Measurements from ENCODE around the gene WDR6.
A peak's percentile ranks its signal among the peaks of the same experiment; 100 is the strongest.

The WDR6 gene

DNA sequence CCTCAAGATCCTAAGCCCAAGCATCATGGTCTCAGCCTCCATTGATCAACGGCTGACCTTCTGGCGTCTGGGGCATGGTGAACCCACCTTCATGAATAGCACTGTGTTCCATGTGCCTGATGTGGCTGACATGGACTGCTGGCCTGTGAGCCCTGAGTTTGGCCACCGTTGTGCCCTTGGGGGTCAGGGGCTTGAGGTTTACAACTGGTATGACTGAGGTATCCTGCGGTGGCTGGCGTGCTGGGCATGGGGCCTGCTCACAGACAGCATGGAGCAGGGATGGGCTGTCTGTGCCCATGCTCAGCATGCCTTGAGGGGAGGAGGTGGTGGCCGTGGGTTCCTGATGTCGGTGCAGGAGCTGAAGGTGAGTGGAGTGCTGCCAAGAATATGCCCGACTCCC is 7.9 kb downstream of the WDR6 start:
- no peak for DNase-seq (ENCODE audit: low read depth in 1 of 2, low spot score in 1 of 2)

DNA sequence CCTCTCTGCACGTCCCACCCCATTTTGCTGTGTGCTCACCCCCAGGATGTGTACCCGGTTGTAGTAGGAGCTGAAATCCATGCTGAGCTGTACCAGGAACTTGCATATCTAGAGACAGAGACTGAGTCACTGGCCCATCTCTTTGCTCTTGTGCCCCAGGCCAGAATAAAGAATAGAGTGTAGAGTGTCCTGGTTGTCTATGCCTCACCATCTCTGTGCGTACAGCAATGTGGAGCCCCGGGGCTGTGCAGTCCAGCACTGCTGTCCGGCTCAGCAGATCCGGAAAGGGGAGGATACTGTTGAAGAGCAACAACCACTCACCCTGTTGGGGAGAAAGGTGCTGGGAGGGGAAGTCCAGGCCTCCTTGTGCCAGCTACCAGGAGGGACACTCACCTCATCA is 8.6 kb downstream of the WDR6 start:
- no peak for DNase-seq (ENCODE audit: low read depth in 1 of 2, low spot score in 1 of 2)

DNA sequence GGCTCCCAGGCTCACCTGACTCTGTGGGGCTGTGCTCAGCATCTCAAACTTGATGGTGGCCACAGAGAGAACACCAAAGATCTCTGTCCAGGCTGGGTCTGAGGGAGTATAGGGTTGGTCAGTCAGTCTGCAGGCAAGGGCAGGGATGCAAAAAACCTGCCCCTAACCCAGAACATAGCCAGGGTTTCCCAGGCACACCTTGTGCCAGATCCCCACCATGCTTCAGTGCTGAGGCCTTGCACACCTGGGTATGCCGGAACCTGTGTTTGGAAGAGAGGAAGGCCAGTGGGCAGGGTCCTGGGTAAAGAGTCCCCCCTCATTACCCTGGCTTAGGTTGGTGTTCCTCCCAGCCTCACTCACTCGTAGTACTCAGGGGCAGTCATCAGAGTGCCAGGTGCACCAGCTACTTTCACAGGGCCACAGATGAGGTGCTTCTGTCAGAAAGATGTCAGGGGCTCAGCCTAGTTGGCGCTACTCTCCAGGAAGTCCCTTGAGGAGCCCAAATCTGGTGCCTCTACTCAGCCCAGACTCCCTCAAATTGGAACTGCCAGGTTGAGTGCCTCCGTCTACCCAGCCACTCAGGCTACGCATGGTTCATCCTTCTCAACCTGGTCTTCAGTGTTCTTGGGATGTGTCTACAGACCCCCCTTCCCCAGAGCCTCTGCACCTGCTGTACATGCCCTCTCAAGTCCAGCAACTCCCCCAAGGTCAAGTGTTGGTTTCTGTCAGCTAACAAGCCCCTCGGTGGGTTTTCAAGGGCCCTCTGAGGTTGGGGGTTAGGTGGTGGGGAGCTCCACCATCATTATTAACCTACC is 9.4 kb downstream of the WDR6 start:
- no peak for DNase-seq (ENCODE audit: low read depth in 1 of 2, low spot score in 1 of 2)

GRCh38 chr3:49017229-49017970 is 10.2 kb downstream of the WDR6 start:
- DNase-seq (ENCODE audit: low read depth in 1 of 2, low spot score in 1 of 2): no peak

DNA sequence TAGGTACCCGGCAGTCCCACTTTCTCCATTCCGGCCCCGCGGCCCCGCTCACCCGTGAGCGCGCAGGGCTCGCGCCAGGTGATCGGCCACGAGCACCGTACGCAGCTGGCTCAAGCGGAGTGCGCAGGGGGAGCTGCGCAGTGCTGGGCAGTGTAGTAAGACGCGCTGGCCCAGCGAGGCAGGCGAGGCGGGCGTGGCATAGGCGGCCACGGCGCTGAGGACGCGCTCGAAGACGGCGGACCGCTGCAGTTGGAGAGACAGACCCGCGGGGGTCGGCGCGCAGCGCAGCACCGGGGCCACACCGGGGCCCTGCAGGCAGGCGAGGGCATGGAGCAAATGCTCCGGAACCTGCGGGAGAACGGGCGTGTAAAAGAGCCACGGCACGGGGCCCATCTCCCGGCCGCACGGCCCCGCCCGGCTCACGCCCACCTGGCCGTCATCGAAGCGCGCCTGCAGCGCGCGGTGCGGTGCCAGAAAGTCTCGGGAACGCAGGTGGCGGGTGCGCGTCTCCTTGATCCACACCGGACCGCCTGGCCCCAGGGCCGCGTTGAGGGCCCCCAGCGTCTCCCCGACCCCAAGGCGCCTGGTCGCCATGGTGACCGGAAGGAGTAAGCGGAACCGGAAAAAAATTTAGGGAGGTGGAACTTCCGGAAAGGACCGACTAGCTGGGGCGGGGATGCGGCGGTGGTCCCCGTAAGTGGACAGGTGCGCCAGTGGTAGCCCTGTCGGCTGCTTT is 10.9 kb downstream of the WDR6 start, which contains the start of gene DALRD3:
TSS of gene DALRD3 (minus strand) at position 610 of the 736 bp plus-strand sequence. CDS start at position 594, 16 bp downstream.
- no peak for DNase-seq (ENCODE audit: low read depth in 1 of 2, low spot score in 1 of 2)

- DNase-seq (ENCODE audit: low read depth in 1 of 2, low spot score in 1 of 2): no peak
Observed at GRCh38 chr3:49018707-49019006, 11.5 kb downstream of the WDR6 start.

GRCh38 chr3:49019941-49020329 is 12.7 kb downstream of the WDR6 start:
- no peak for DNase-seq (ENCODE audit: low read depth in 1 of 2, low spot score in 1 of 2)

GRCh38 chr3:49020330-49021212 is 13.4 kb downstream of the WDR6 start:
- no peak for DNase-seq (ENCODE audit: low read depth in 1 of 2, low spot score in 1 of 2)

- peak; percentile 97 for DNase-seq (ENCODE audit: low read depth in 1 of 2, low spot score in 1 of 2)
Observed at GRCh38 chr3:49021213-49021812, 14.1 kb downstream of the WDR6 start.

DNA sequence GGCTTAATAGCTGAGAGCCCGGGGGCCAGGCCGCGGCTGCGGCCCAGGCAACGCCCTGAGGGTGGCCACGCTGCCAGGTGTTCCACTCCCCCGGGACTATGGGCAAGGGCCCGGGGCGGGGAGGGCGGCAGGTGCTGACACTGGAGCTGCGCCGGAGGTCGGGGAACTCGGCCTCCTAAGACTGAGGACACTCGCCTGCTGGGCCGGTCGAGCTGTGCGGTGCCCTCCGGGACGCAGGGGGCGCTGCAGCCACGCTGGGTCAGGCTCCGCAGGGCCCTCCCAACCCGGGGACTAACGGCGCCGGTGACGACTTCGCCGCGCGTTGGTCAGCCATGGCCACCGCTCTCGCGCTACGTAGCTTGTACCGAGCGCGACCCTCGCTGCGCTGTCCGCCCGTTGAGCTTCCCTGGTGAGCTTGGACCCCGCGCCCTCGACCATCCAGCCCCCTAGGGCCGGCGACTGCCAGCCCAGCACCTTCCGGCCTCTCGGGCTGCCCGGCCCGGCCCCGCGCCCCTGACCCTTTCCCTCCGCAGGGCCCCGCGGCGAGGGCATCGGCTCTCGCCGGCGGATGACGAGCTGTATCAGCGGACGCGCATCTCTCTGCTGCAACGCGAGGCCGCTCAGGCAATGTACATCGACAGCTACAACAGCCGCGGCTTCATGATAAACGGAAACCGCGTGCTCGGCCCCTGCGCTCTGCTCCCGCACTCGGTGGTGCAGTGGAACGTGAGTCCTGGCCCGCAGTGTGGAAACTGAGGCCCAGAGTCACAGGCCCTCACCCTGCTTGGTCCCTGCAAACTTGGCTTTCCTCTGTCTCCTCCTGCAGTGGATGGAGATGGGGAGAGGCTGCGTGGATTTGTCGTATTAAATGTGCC is 14.9 kb downstream of the WDR6 start, which contains the start of gene NDUFAF3:
TSS of gene NDUFAF3 (plus strand) at position 309 of the 875 bp plus-strand sequence. CDS start at position 333, 24 bp downstream.
- DNase-seq (ENCODE audit: low read depth in 1 of 2, low spot score in 1 of 2): peak; percentile 83 to 90

DNA sequence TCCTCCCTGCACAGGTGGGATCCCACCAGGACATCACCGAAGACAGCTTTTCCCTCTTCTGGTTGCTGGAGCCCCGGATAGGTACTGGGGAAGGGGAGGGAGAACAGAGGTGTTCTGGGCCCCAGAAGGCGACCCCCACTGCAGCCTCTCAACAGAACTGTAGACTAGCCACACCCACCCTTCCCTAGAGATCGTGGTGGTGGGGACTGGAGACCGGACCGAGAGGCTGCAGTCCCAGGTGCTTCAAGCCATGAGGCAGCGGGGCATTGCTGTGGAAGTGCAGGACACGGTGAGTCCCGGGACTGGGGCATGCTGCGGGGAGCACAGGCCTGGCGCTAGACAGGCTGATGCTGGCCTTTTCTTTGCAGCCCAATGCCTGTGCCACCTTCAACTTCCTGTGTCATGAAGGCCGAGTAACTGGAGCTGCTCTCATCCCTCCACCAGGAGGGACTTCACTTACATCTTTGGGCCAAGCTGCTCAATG is 15.5 kb downstream of the WDR6 start:
- no peak for DNase-seq (ENCODE audit: low read depth in 1 of 2, low spot score in 1 of 2)

- no peak for DNase-seq (ENCODE audit: low read depth in 1 of 2, low spot score in 1 of 2)
Observed at GRCh38 chr3:49023775-49024174, 16.6 kb downstream of the WDR6 start.

DNA sequence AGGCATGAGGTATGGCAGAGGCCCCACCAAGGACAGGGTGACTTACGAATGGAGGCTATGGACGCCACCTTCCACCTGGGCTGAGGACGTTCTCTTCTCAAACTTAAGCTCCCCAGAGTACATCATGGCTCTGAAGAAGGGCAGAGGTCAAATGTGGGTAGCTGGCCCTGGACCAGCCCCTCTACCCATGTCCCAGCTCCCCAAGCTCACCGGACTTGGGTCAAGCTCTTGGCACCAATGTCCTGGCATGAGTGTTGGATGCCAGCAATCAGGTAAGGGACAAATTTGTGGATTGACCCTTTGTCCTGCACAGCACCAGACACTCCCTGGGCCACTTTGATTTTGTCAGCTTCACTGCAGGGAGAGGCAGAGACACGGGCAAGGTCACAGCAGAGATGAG is 17.3 kb downstream of the WDR6 start:
- DNase-seq (ENCODE audit: low read depth in 1 of 2, low spot score in 1 of 2): no peak

DNA sequence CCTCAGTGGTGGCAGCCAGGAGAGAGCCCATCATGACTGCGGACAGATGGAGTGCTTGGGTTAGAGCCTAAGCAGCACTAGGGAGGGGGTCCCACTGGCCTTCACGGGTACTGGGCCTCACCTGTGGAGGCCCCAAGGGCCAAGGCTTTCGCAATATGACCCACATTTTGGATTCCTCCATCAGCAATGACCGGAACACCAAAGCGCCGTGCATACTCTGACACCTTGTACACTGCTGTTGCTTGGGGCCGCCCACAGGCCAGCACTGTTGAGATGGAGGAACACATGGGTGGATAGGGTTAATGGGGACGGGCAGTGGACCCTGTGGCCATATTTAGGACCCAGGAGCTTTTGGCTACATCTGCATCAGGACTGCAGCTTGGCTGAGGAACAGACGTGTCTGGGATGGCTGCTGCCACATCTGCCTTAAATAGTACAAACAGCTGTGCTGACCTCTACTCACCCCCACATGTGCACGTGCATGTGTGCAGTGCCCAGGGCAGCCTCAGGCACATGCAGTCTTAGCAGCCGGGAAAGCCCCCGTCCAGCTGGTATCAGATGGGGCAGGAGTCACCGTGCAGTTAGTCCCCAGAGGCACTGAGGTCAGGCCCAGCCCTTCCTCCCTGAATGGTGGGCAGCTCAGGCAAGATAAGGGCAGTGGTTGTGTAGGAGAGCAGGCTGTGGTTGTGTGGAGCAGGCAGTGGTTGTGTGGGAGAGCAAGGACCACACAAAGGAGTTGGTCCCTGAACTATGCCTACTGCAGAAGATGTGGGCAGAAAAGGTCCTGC is 18.0 kb downstream of the WDR6 start:
- no peak for DNase-seq (ENCODE audit: low read depth in 1 of 2, low spot score in 1 of 2)

GRCh38 chr3:49025793-49026520 is 18.8 kb downstream of the WDR6 start:
- DNase-seq (ENCODE audit: low read depth in 1 of 2, low spot score in 1 of 2): no peak

DNA sequence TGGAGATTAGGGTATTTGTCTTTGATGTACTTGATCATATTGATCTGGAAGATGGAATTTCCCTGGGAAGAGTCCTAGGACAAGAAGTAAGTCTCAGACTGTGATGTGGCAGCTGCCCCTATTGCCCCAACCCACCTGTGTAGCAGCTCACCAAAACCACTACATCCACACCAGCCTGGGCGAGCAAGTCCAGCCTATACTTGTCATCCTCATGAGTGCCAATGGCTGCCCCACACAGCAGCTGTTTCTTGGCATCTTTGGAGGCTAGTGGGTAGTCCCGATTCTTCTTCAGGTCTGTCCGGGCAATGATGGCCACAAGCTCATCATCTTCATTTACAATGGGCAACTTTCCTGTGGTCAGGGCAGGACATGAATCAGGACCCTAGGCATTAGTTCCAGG is 19.3 kb downstream of the WDR6 start:
- no peak for DNase-seq (ENCODE audit: low read depth in 1 of 2, low spot score in 1 of 2)

DNA sequence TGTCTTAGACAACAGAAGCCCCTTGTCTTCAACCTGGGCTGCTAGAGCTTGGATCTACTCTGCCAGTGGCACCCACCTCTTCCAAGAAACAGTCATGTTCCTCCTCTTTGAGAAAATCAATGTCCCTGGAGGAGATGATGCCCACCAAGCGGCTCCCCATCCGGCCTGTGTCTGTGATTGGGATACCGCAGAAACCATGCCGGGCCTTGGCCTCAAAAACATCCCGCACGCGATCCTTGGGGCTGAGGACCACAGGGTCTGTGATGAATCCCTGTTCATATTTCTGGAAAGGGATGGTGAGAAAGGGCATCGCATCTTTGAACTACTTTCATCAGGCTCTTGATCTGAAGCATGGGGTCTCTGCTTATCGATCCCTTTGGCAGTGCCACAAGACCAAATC is 20.4 kb downstream of the WDR6 start:
- no peak for DNase-seq (ENCODE audit: low read depth in 1 of 2, low spot score in 1 of 2)

DNA sequence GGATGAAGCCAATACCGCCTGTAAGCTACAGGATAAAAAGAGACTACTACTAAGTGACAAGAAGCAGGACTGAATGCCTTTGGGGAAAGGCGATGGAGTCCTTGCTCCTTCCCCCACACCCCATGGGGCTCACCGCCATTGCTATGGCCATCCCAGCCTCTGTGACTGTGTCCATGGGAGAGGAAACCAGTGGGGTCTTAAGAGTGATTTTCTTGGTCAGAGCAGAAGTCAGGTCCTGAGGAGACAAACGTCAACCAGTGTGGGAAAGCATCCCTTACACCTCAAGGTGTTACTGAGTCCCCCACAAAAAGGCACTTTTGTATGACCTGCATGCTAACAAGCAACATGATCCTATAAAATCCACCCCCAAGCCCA is 21.1 kb downstream of the WDR6 start:
- no peak for DNase-seq (ENCODE audit: low read depth in 1 of 2, low spot score in 1 of 2)

Data from stimulated activated CD4-positive, alpha-beta T cell treated with anti-CD3 and anti-CD28 coated beads, Interleukin-15, amount 100 ng/mL, for 1 hour (primary cell).